ENCODE measurements around the gene BEND7.

GRCh38 chr10:13437026-13437555 lies 91.7 kb downstream of the BEND7 start:
- TF ChIP-seq CTCF (IDR thresholded peaks at IDR 0.05), result no peak
- no peak for TF ChIP-seq RAD21 (IDR thresholded peaks at IDR 0.05; ENCODE audit: low read length)
- no peak for TF ChIP-seq MAX (IDR thresholded peaks at IDR 0.05; ENCODE audit: low read depth)
- TF ChIP-seq RXRA (IDR thresholded peaks at IDR 0.05; ENCODE audit: borderline replicate concordance, low read depth), result no peak
- no peak for TF ChIP-seq USF2 (IDR thresholded peaks at IDR 0.05; ENCODE audit: borderline replicate concordance, low read depth, low read length)
- no peak for TF ChIP-seq TEAD4 (IDR thresholded peaks at IDR 0.05; ENCODE audit: borderline replicate concordance, insufficient read depth)
- no peak for TF ChIP-seq CHD2 (IDR thresholded peaks at IDR 0.05; ENCODE audit: low read length, partially characterized antibody)
- no peak for TF ChIP-seq GABPA (IDR thresholded peaks at IDR 0.05; ENCODE audit: low read depth)
- no peak for TF ChIP-seq YY1 (IDR thresholded peaks at IDR 0.05; ENCODE audit: low read depth)
- no peak for TF ChIP-seq PBX3 (IDR thresholded peaks at IDR 0.05)
- no peak for TF ChIP-seq EZH2phosphoT487 (IDR thresholded peaks at IDR 0.05; ENCODE audit: borderline replicate concordance, low read depth)
- TF ChIP-seq POLR2AphosphoS5 (IDR thresholded peaks at IDR 0.05; ENCODE audit: low read depth, low read length), result no peak
